ENCODE data around the gene OTOG. TPM values are rescaled to one million over a fixed set of nuclear protein-coding genes. Genes with fewer than 3 reads are reported as not detected.

The OTOG gene
- total RNA-seq, 1 experiment from 2014 or later = not detected

- DNase-seq (ENCODE audit: low read depth, low spot score) = no peak
- in situ Hi-C loops (cut with HindIII; ENCODE audit: low pct_unique_long_range_greater_than_20kb, low sequenced_read_pairs) = no loop called here
Observed at GRCh38 chr11:17531071-17531600, 15.9 kb upstream of the OTOG start.

GRCh38 chr11:17531636-17532113 lies 15.4 kb upstream of the OTOG start:
- DNase-seq (ENCODE audit: low read depth, low spot score) = no peak
- in situ Hi-C loops (cut with HindIII; ENCODE audit: low pct_unique_long_range_greater_than_20kb, low sequenced_read_pairs) = no loop called here

- in situ Hi-C loops (cut with HindIII; ENCODE audit: low pct_unique_long_range_greater_than_20kb, low sequenced_read_pairs) = no loop called here
Observed at GRCh38 chr11:17532784-17533183, 14.3 kb upstream of the OTOG start.

GRCh38 chr11:17533341-17533740 lies 13.7 kb upstream of the OTOG start:
- no peak for DNase-seq (ENCODE audit: low read depth, low spot score)
- in situ Hi-C loops (cut with HindIII; ENCODE audit: low pct_unique_long_range_greater_than_20kb, low sequenced_read_pairs) = no loop called here

More at GRCh38 chr11:17532784-17533183, 14.3 kb upstream of the OTOG start:
- DNase-seq (ENCODE audit: low read depth, low spot score) = no peak

GRCh38 chr11:17533778-17534415 lies 13.2 kb upstream of the OTOG start:
- DNase-seq (ENCODE audit: low read depth, low spot score) = no peak
- in situ Hi-C loops (cut with HindIII; ENCODE audit: low pct_unique_long_range_greater_than_20kb, low sequenced_read_pairs) = no loop called here

- in situ Hi-C loops (cut with HindIII; ENCODE audit: low pct_unique_long_range_greater_than_20kb, low sequenced_read_pairs) = no loop called here
- no peak for DNase-seq (ENCODE audit: low read depth, low spot score)
Observed at GRCh38 chr11:17535488-17535887, 11.6 kb upstream of the OTOG start.

GRCh38 chr11:17537261-17537660 lies 9.8 kb upstream of the OTOG start:
- no peak for DNase-seq (ENCODE audit: low read depth, low spot score)
- in situ Hi-C loops (cut with HindIII; ENCODE audit: low pct_unique_long_range_greater_than_20kb, low sequenced_read_pairs) = no loop called here

- in situ Hi-C loops (cut with HindIII; ENCODE audit: low pct_unique_long_range_greater_than_20kb, low sequenced_read_pairs) = no loop called here
- no peak for DNase-seq (ENCODE audit: low read depth, low spot score)
Observed at GRCh38 chr11:17538054-17538453, 9.0 kb upstream of the OTOG start.

GRCh38 chr11:17538731-17539130 lies 8.3 kb upstream of the OTOG start:
- no peak for DNase-seq (ENCODE audit: low read depth, low spot score)
- in situ Hi-C loops (cut with HindIII; ENCODE audit: low pct_unique_long_range_greater_than_20kb, low sequenced_read_pairs) = no loop called here

GRCh38 chr11:17540807-17541206 lies 6.3 kb upstream of the OTOG start:
- in situ Hi-C loops (cut with HindIII; ENCODE audit: low pct_unique_long_range_greater_than_20kb, low sequenced_read_pairs) = no loop called here
- DNase-seq (ENCODE audit: low read depth, low spot score) = no peak

GRCh38 chr11:17541330-17541885 lies 5.7 kb upstream of the OTOG start:
- no peak for DNase-seq (ENCODE audit: low read depth, low spot score)
- in situ Hi-C loops (cut with HindIII; ENCODE audit: low pct_unique_long_range_greater_than_20kb, low sequenced_read_pairs) = no loop called here

GRCh38 chr11:17542249-17542648 lies 4.8 kb upstream of the OTOG start:
- in situ Hi-C loops (cut with HindIII; ENCODE audit: low pct_unique_long_range_greater_than_20kb, low sequenced_read_pairs) = no loop called here
- DNase-seq (ENCODE audit: low read depth, low spot score) = no peak

- no peak for DNase-seq (ENCODE audit: low read depth, low spot score)
- in situ Hi-C loops (cut with HindIII; ENCODE audit: low pct_unique_long_range_greater_than_20kb, low sequenced_read_pairs) = no loop called here
Observed at GRCh38 chr11:17543041-17543440, 4.0 kb upstream of the OTOG start.

GRCh38 chr11:17543574-17544180 lies 3.4 kb upstream of the OTOG start:
- DNase-seq (ENCODE audit: low read depth, low spot score) = no peak
- in situ Hi-C loops (cut with HindIII; ENCODE audit: low pct_unique_long_range_greater_than_20kb, low sequenced_read_pairs) = no loop called here

- no peak for DNase-seq (ENCODE audit: low read depth, low spot score)
- in situ Hi-C loops (cut with HindIII; ENCODE audit: low pct_unique_long_range_greater_than_20kb, low sequenced_read_pairs) = no loop called here
Observed at GRCh38 chr11:17544181-17544622, 2.9 kb upstream of the OTOG start, which contains the start of gene USH1C. Gene USH1C, minus strand, starts transcription at chr11:17544416. Its CDS starts 109 bp downstream, at chr11:17544307.

- no peak for DNase-seq (ENCODE audit: low read depth, low spot score)
- in situ Hi-C loops (cut with HindIII; ENCODE audit: low pct_unique_long_range_greater_than_20kb, low sequenced_read_pairs) = no loop called here
Observed at GRCh38 chr11:17546240-17546639, 819 bp upstream of the OTOG start.

GRCh38 chr11:17547932-17548331 lies 873 bp downstream of the OTOG start:
- DNase-seq (ENCODE audit: low read depth, low spot score) = no peak

GRCh38 chr11:17548444-17548843 lies 1.4 kb downstream of the OTOG start:
- DNase-seq (ENCODE audit: low read depth, low spot score) = peak; percentile 24
- in situ Hi-C loops (cut with HindIII; ENCODE audit: low pct_unique_long_range_greater_than_20kb, low sequenced_read_pairs) = no loop called here

More at GRCh38 chr11:17547932-17548331, 873 bp downstream of the OTOG start:
- in situ Hi-C loops (cut with HindIII; ENCODE audit: low pct_unique_long_range_greater_than_20kb, low sequenced_read_pairs) = no loop called here
